Stimulated activated CD4-positive, alpha-beta T cell treated with anti-CD3 and anti-CD28 coated beads, Interleukin-4, amount 100 ng/mL, for 4 hours (primary cell): ENCODE measurements around the gene VANGL2.

Experiments used
- DNase-seq, 2 experiments: peaks; one replicate each; pipeline ENCODE4 v3.0.0-alpha.2; 2020

VANGL2 gene

GRCh38 chr1:160406131-160406968 lies 6.0 kb downstream of the VANGL2 start:
- DNase-seq: no peak

- DNase-seq: no peak
Observed at GRCh38 chr1:160407839-160408801, 7.8 kb downstream of the VANGL2 start.

- no peak for DNase-seq
Observed at GRCh38 chr1:160408864-160409263, 8.5 kb downstream of the VANGL2 start.

GRCh38 chr1:160409486-160409885 lies 9.1 kb downstream of the VANGL2 start:
- no peak for DNase-seq

GRCh38 chr1:160410406-160411005 lies 10.1 kb downstream of the VANGL2 start:
- no peak for DNase-seq

- DNase-seq: no peak
Observed at GRCh38 chr1:160411271-160412027, 11.1 kb downstream of the VANGL2 start.

- no peak for DNase-seq
Observed at GRCh38 chr1:160412028-160412362, 11.6 kb downstream of the VANGL2 start.

- DNase-seq: no peak
Observed at GRCh38 chr1:160413716-160414115, 13.4 kb downstream of the VANGL2 start.

GRCh38 chr1:160414881-160415280 lies 14.5 kb downstream of the VANGL2 start:
- DNase-seq: no peak

GRCh38 chr1:160415696-160416290 lies 15.4 kb downstream of the VANGL2 start:
- DNase-seq: no peak

- no peak for DNase-seq
Observed at GRCh38 chr1:160416369-160416768, 16.0 kb downstream of the VANGL2 start.

GRCh38 chr1:160418483-160418882 lies 18.1 kb downstream of the VANGL2 start:
- no peak for DNase-seq

- no peak for DNase-seq
Observed at GRCh38 chr1:160419150-160419837, 18.9 kb downstream of the VANGL2 start.

GRCh38 chr1:160419838-160420169 lies 19.4 kb downstream of the VANGL2 start:
- DNase-seq: no peak

GRCh38 chr1:160420881-160421842 lies 20.8 kb downstream of the VANGL2 start:
- DNase-seq: no peak

GRCh38 chr1:160421881-160422280 lies 21.5 kb downstream of the VANGL2 start:
- DNase-seq: no peak

GRCh38 chr1:160423966-160424365 lies 23.6 kb downstream of the VANGL2 start:
- DNase-seq: no peak

GRCh38 chr1:160425847-160426246 lies 25.5 kb downstream of the VANGL2 start:
- DNase-seq: no peak

- peak in 1 of 2 experiments; percentile 22 for DNase-seq
Observed at GRCh38 chr1:160427625-160428024, 27.3 kb downstream of the VANGL2 start.

- no peak for DNase-seq
Observed at GRCh38 chr1:160428053-160428452, 27.7 kb downstream of the VANGL2 start.
